ENCODE measurements around the gene EPB41L4A. TPM values are rescaled to one million over a fixed set of nuclear protein-coding genes. Genes with fewer than 3 reads are reported as not detected.

EPB41L4A gene
- total and polyA plus RNA-seq, 2 donors (not counting 3 experiments of a cell fraction or from before 2014, with no cell fraction given) = 6.0 to 17.9 TPM

Small RNA genes within 50 kb of the gene (small RNA-seq; reads per million reads assigned to genes)
- gene AC010265.1 (ENCODE audit: insufficient read depth, insufficient read length, low read depth, low replicate concordance) (not detected), gene HMGB3P16 (ENCODE audit: insufficient read depth, insufficient read length, low read depth, low replicate concordance) (not detected), gene SNORA13 (ENCODE audit: insufficient read depth, insufficient read length, low read depth, low replicate concordance) (81.7 reads per million, percentile 96 among the genes with 10 or more reads in this experiment)
